ENCODE results near the gene OR2AG2.

OR2AG2 gene

DNA sequence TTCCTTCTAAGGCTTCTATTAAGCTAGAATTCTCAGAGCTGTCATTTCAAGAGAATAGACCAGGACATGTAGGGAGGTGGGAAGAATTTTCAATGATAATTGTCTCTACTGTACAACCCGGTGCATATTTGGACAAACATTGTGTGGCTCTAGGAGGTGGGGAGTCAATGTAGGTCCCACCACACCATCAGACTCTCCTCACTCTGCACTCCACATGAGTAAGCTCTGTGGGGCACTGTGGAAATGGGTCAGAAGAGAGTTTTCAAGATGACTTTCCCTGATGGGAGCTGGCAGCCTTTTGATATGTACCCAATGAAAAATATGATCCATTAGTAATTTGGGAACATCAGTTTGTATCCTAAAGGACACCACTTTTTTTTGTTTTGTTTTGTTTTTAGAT is 33.2 kb downstream of the OR2AG2 start:
- DNase-seq, result no peak

- DNase-seq, result peak; percentile 65 to 68
Observed at GRCh38 chr11:6737872-6738466, 33.8 kb downstream of the OR2AG2 start.

- DNase-seq, result no peak
Observed at GRCh38 chr11:6736495-6737121, 35.2 kb downstream of the OR2AG2 start.

DNA sequence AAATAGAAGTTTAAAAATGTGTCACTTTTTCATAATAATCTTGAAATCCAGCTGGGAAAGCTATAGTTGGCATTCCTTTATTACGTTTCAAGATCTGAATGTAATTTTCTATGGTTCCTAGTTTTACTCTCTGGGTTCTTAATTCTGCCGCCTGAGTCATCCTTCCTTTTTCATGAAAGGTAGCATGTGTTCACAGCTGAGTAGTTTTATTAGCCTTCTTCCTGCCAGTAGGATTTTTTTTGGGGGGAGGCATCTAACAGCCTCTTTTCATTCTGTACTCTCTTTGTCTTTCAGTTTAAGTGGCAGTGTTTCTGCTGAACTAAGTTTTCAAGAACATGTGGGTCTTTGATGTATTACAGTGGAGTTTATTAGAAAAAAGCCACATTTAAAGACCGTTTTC is 36.5 kb downstream of the OR2AG2 start:
- DNase-seq, result no peak

DNA sequence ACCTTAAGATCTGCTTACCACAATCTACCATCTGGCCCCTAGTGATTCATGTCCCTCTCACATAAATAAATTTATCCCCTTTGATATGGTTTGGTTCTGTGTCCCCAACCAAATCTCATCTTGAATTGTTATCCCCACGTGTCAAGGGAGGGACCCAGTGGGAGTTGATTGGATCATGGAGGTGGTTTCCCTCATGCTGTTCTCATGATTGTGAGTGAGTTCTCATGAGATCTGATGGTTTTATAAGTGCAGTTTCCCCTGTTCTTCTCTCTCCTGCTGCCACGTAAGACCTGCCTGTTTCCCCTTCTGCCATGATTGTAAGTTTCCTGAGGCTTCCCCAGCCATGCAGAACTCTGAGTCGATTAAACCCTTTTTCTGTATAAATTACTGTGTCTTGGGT is 37.2 kb downstream of the OR2AG2 start:
- DNase-seq, result no peak

GRCh38 chr11:6733326-6734275 is 38.2 kb downstream of the OR2AG2 start:
- DNase-seq, result no peak

DNA sequence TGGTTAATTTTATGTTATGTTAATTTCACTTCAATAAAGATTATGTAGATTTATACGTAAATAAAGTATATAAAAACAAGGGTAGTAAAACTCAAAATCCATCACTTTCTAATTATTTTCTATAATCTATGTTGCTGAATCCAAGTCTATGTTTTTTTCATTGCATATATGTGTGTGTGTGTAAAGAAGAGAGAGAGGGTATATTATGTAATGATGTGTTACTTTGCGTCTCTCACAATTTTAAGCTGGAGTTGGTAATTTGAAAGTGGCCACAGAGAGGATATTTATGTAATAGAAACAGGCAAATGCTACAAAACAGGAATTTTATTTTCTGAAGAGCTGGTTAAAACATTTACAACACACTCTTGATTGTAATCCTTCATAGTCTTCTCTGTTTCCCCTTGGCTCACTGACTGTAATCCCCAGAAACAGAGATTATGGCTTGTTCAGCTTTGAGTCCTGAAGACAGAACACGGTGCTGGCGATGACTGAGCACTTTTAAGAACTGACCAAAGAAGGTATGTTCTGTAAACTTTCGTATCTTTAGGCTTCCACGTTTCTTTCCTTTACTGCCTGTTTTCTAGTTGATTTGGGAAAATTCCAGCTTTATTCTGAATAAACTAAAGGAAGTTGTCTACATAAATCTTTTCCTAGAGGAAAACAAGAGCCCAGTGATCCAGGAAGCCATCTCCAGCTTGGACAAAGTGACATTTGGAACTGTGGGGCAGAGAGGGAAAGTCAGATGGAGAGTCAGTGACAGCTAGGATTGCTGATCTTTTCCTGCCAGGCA is 43.6 kb downstream of the OR2AG2 start:
- no peak for DNase-seq

DNA sequence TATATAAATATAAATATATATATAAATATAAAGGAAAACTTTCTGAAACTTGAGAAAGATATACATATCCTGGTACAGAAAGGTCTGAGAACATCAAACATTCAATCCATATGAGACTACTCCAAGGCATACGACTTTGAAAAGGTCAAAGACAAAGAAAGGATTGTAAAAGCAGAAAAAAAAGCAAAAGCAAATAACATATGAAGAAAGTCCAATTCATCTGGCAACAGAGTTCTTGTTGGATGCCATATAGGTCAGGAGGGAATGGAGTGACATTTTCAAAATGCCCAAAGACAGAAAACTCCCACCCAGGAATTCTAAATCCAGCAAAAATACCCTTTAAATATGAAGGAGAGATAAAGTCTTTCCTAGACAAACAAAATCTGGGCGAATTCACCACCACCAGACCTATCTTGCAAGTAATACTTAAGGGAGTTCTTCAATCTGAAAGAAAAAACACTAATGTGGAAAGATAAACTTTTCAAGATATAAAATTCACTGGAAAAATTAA is 46.3 kb downstream of the OR2AG2 start:
- no peak for DNase-seq

- no peak for DNase-seq
Observed at GRCh38 chr11:6724013-6724412, 47.8 kb downstream of the OR2AG2 start.

DNA sequence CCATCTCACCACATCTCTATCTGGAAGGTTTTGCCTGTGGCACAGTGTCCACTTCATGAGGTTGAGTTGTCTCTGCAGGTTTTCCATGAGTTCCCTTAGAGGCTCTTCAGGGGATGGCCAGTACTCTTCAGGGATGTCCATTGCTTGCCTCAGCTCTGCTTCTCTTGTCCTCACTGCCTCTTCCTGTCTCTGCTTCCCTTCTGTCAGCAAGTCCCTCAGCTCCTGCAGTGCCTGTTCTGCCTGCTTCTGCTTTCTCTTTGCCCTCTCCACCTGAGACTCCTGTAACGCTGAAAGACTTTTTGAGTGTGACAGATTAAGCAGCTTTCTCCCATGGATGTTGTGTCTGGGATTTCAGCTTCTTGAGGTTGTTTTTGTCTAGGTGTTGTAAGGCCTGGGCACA is 50.4 kb downstream of the OR2AG2 start:
- no peak for DNase-seq

DNA sequence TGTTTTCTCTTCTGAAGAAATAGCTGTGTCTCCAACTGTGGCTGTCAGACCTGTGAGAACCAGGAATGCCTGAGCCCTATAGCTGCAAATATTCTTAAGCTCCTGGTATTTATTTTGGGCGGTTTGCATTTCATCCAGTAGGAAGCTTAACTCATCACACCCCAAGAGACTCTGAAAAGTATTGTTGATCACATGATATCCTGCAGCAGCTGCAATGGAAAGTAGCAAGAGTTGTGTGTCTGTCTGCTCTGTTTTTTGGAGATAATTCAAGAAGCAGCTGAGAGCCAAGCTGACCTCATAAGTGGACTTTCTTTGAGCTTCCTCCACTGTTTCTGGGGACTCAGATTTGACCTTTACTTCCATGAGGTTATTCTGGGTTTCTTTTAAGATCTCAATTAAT is 52.2 kb downstream of the OR2AG2 start:
- no peak for DNase-seq

- no peak for DNase-seq
Observed at GRCh38 chr11:6717426-6717825, 54.4 kb downstream of the OR2AG2 start.
